SK-N-SH treated with all-trans-retinoic acid at 6 μM for 48 hours (cell line): ENCODE measurements around the gene CFAP61.

ENCODE experiments used
- ARNTL ChIP-seq: fragments of 450-650 bp; formaldehyde crosslinking; IDR thresholded peaks from 2 replicates; pipeline ENCODE4 v1.5.0; 2020; ENCODE audit warnings: low read depth, mild to moderate bottlenecking, moderate library complexity, borderline replicate concordance
- ESRRG ChIP-seq: fragments of 250-450 bp; sonication (Bioruptor Pico); IDR thresholded peaks from 2 replicates; pipeline ENCODE4 v1.6.1; 2021; ENCODE audit warnings: mild to moderate bottlenecking
- OSR1 ChIP-seq: fragments of 250-450 bp; sonication (Bioruptor Pico); IDR thresholded peaks from 2 replicates; pipeline ENCODE4 v1.8.0; 2022; ENCODE audit warnings: moderate library complexity, mild to moderate bottlenecking, inconsistent platforms
- PATZ1 ChIP-seq: fragments of 250-450 bp; sonication (Bioruptor Pico); IDR thresholded peaks from 2 replicates; pipeline ENCODE4 v1.8.0; 2020; ENCODE audit warnings: mild to moderate bottlenecking, moderate library complexity, borderline replicate concordance
- RARB ChIP-seq: fragments of 250-450 bp; sonication (Bioruptor Pico); IDR thresholded peaks from 2 replicates; pipeline ENCODE4 v1.8.0; 2021; ENCODE audit warnings: mild to moderate bottlenecking, moderate library complexity
- SNAI2 ChIP-seq: fragments of 250-450 bp; sonication (Bioruptor Pico); IDR thresholded peaks from 2 replicates; pipeline ENCODE4 v1.5.0; 2020; ENCODE audit warnings: mild to moderate bottlenecking, moderate library complexity
- TSHZ2 ChIP-seq: fragments of 250-450 bp; sonication (Bioruptor Pico); IDR thresholded peaks from 2 replicates; pipeline ENCODE4 v1.5.0; 2020; ENCODE audit warnings: mild to moderate bottlenecking, moderate library complexity
- ZC3H10 ChIP-seq: fragments of 250-450 bp; sonication (Bioruptor Pico); IDR thresholded peaks from 2 replicates; pipeline ENCODE4 v1.5.1; 2021; ENCODE audit warnings: mild to moderate bottlenecking, moderate library complexity
- ZNF70 ChIP-seq: fragments of 450-650 bp; formaldehyde crosslinking; IDR thresholded peaks from 2 replicates; pipeline ENCODE4 v1.5.0; 2020; ENCODE audit warnings: mild to moderate bottlenecking, moderate library complexity

- no peak for TF ChIP-seq SNAI2 (CRISPR knock-in tag)
- no peak for TF ChIP-seq ZNF70 (CRISPR knock-in tag)
- no peak for TF ChIP-seq OSR1
- no peak for TF ChIP-seq ESRRG (CRISPR knock-in tag)
- no peak for TF ChIP-seq ZC3H10
- no peak for TF ChIP-seq PATZ1 (CRISPR knock-in tag)
- no peak for TF ChIP-seq RARB
- no peak for TF ChIP-seq TSHZ2 (CRISPR knock-in tag)
- no peak for TF ChIP-seq ARNTL (CRISPR knock-in tag)
Measured at GRCh38 chr20:20235681-20236080, 183.3 kb downstream of the CFAP61 start.
